ENCODE data around the gene GABRE.

Gene GABRE

GRCh38 chrX:151921866-151922265 lies 52.6 kb downstream of the GABRE start:
- Histone ChIP-seq H4K20me1 (ENCODE audit: insufficient read depth, low read length) (no peaks in the 10 kb centered on the region), H3K4me3 (ENCODE audit: low read length) (no peak overlapping the region), H2AFZ (ENCODE audit: low read length) (no peak overlapping the region), H3K4me2 (ENCODE audit: low read depth, low read length) (no peak overlapping the region), H3K79me2 (ENCODE audit: low read length) (no peaks in the 10 kb centered on the region), H3K27me3 (replicated peaks; ENCODE audit: insufficient read depth, low read length) (no peaks in the 10 kb centered on the region), H3K9me3 (replicated peaks; ENCODE audit: insufficient read depth, low read length) (no peaks in the 10 kb centered on the region), H3K36me3 (replicated peaks; ENCODE audit: insufficient read depth, low read length) (no peaks in the 10 kb centered on the region), H3K9ac (ENCODE audit: low read length) (no peak overlapping the region), H3K27ac (ENCODE audit: low read length) (no peak overlapping the region), H3K4me1 (ENCODE audit: low read length) (no peaks in the 10 kb centered on the region), H3K9me2 (replicated peaks; ENCODE audit: insufficient read depth, low read length) (no peaks in the 10 kb centered on the region), H3F3A (ENCODE audit: insufficient read depth, low read length) (no peaks in the 10 kb centered on the region)
- TF ChIP-seq EZH2 (optimal IDR thresholded peaks at IDR 0.05; ENCODE audit: low read depth, low read length) = no peak
- no peak for TF ChIP-seq CTCF (IDR thresholded peaks at IDR 0.05; ENCODE audit: low read length)
- no peak for TF ChIP-seq EZH2phosphoT487 (IDR thresholded peaks at IDR 0.05; ENCODE audit: low read length)
- DNase-seq = no peak

GRCh38 chrX:151921292-151921691 lies 53.2 kb downstream of the GABRE start:
- Histone ChIP-seq H3K4me3 (ENCODE audit: low read length) (no peak overlapping the region), H3K9me3 (replicated peaks; ENCODE audit: insufficient read depth, low read length) (no peaks in the 10 kb centered on the region), H3K9me2 (replicated peaks; ENCODE audit: insufficient read depth, low read length) (no peaks in the 10 kb centered on the region), H3K79me2 (ENCODE audit: low read length) (no peaks in the 10 kb centered on the region), H3K36me3 (replicated peaks; ENCODE audit: insufficient read depth, low read length) (no peaks in the 10 kb centered on the region), H3K27ac (ENCODE audit: low read length) (no peak overlapping the region), H3K4me1 (ENCODE audit: low read length) (no peaks in the 10 kb centered on the region), H4K20me1 (ENCODE audit: insufficient read depth, low read length) (no peaks in the 10 kb centered on the region), H2AFZ (ENCODE audit: low read length) (no peak overlapping the region), H3K9ac (ENCODE audit: low read length) (no peak overlapping the region), H3K27me3 (replicated peaks; ENCODE audit: insufficient read depth, low read length) (no peaks in the 10 kb centered on the region), H3K4me2 (ENCODE audit: low read depth, low read length) (no peak overlapping the region), H3F3A (ENCODE audit: insufficient read depth, low read length) (no peaks in the 10 kb centered on the region)
- no peak for DNase-seq
- no peak for TF ChIP-seq CTCF (IDR thresholded peaks at IDR 0.05; ENCODE audit: low read length)
- no peak for TF ChIP-seq EZH2phosphoT487 (IDR thresholded peaks at IDR 0.05; ENCODE audit: low read length)
- TF ChIP-seq EZH2 (optimal IDR thresholded peaks at IDR 0.05; ENCODE audit: low read depth, low read length) = no peak

GRCh38 chrX:151920530-151920929 lies 53.9 kb downstream of the GABRE start:
- Histone ChIP-seq H3K27me3 (replicated peaks; ENCODE audit: insufficient read depth, low read length) (no peaks in the 10 kb centered on the region), H3K9me2 (replicated peaks; ENCODE audit: insufficient read depth, low read length) (no peaks in the 10 kb centered on the region), H3K36me3 (replicated peaks; ENCODE audit: insufficient read depth, low read length) (no peaks in the 10 kb centered on the region), H4K20me1 (ENCODE audit: insufficient read depth, low read length) (no peaks in the 10 kb centered on the region), H3K79me2 (ENCODE audit: low read length) (no peaks in the 10 kb centered on the region), H3K27ac (ENCODE audit: low read length) (no peak overlapping the region), H2AFZ (ENCODE audit: low read length) (no peak overlapping the region), H3K4me1 (ENCODE audit: low read length) (no peaks in the 10 kb centered on the region), H3F3A (ENCODE audit: insufficient read depth, low read length) (no peaks in the 10 kb centered on the region), H3K9ac (ENCODE audit: low read length) (no peak overlapping the region), H3K9me3 (replicated peaks; ENCODE audit: insufficient read depth, low read length) (no peaks in the 10 kb centered on the region), H3K4me2 (ENCODE audit: low read depth, low read length) (no peak overlapping the region), H3K4me3 (ENCODE audit: low read length) (no peak overlapping the region)
- DNase-seq = no peak
- TF ChIP-seq CTCF (IDR thresholded peaks at IDR 0.05; ENCODE audit: low read length) = no peak
- TF ChIP-seq EZH2phosphoT487 (IDR thresholded peaks at IDR 0.05; ENCODE audit: low read length) = no peak
- no peak for TF ChIP-seq EZH2 (optimal IDR thresholded peaks at IDR 0.05; ENCODE audit: low read depth, low read length)
